ENCODE measurements around the gene OLFML2A. TPM values are rescaled to one million over a fixed set of nuclear protein-coding genes. Genes with fewer than 3 reads are reported as not detected.
A peak's percentile ranks its signal among the peaks of the same experiment; 100 is the strongest.
"Not testable (repeated sequence)": the region's sequence is repeated elsewhere in the genome, so short reads cannot be mapped to it uniquely, and the experiment has no call there.

Gene OLFML2A
- total RNA-seq, 1 donor from 2014 or later: 7.0 TPM

GRCh38 chr9:124831642-124832364, 54.9 kb downstream of the OLFML2A start:
- no peaks in the 10 kb centered on the region for H3K36me3 ChIP-seq (ENCODE audit: control insufficient read depth, insufficient read depth, low read length)
- H3K27me3 ChIP-seq (ENCODE audit: control insufficient read depth, insufficient read depth, low read length): no peaks in the 10 kb centered on the region
- H3K4me3 ChIP-seq (ENCODE audit: low read depth, low read length): no peak overlapping the region
- TF ChIP-seq CTCF (IDR thresholded peaks at IDR 0.05; ENCODE audit: insufficient read depth, low read length, poor library complexity, severe bottlenecking): no peak
- DNase-seq (ENCODE audit: low read depth): no peak

GRCh38 chr9:124834591-124834990, 57.7 kb downstream of the OLFML2A start:
- no peak for TF ChIP-seq CTCF (IDR thresholded peaks at IDR 0.05; ENCODE audit: insufficient read depth, low read length, poor library complexity, severe bottlenecking)
- no peak overlapping the region for H3K4me3 ChIP-seq (ENCODE audit: low read depth, low read length)
- H3K36me3 ChIP-seq (ENCODE audit: control insufficient read depth, insufficient read depth, low read length): no peaks in the 10 kb centered on the region
- peak; percentile 54 for DNase-seq (ENCODE audit: low read depth)
- no peaks in the 10 kb centered on the region for H3K27me3 ChIP-seq (ENCODE audit: control insufficient read depth, insufficient read depth, low read length)

- no peak for DNase-seq (ENCODE audit: low read depth)
- Histone ChIP-seq H3K27me3 (ENCODE audit: control insufficient read depth, insufficient read depth, low read length) (no peaks in the 10 kb centered on the region), H3K4me3 (ENCODE audit: low read depth, low read length) (no peak overlapping the region), H3K36me3 (ENCODE audit: control insufficient read depth, insufficient read depth, low read length) (no peaks in the 10 kb centered on the region)
- no peak for TF ChIP-seq CTCF (IDR thresholded peaks at IDR 0.05; ENCODE audit: insufficient read depth, low read length, poor library complexity, severe bottlenecking)
These were observed 58.2 kb downstream of the OLFML2A start for GRCh38 chr9:124835026-124835557.

GRCh38 chr9:124838132-124838531, 61.2 kb downstream of the OLFML2A start:
- not testable (repeated sequence) for H3K27me3 ChIP-seq (ENCODE audit: control insufficient read depth, insufficient read depth, low read length); H3K36me3 ChIP-seq (ENCODE audit: control insufficient read depth, insufficient read depth, low read length); H3K4me3 ChIP-seq (ENCODE audit: low read depth, low read length); DNase-seq (ENCODE audit: low read depth)

GRCh38 chr9:124838567-124839275, 61.8 kb downstream of the OLFML2A start:
- not testable (repeated sequence) for H3K36me3 ChIP-seq (ENCODE audit: control insufficient read depth, insufficient read depth, low read length); DNase-seq (ENCODE audit: low read depth); H3K27me3 ChIP-seq (ENCODE audit: control insufficient read depth, insufficient read depth, low read length); H3K4me3 ChIP-seq (ENCODE audit: low read depth, low read length)

- DNase-seq (ENCODE audit: low read depth): no peak
- Histone ChIP-seq H3K36me3 (ENCODE audit: control insufficient read depth, insufficient read depth, low read length) (no peaks in the 10 kb centered on the region), H3K4me3 (ENCODE audit: low read depth, low read length) (no peak overlapping the region), H3K27me3 (ENCODE audit: control insufficient read depth, insufficient read depth, low read length) (no peaks in the 10 kb centered on the region)
- peak; percentile 64 for TF ChIP-seq CTCF (IDR thresholded peaks at IDR 0.05; ENCODE audit: insufficient read depth, low read length, poor library complexity, severe bottlenecking)
These were observed 62.8 kb downstream of the OLFML2A start for GRCh38 chr9:124839612-124840299.
